Activated T-cell treated with anti-CD3 and anti-CD28 coated beads, Interleukin-2, amount 50 U/mL, for 48 hours (primary cell): ENCODE data around the gene SPESP1.
"Not testable (repeated sequence)": the region's sequence is repeated elsewhere in the genome, so short reads cannot be mapped to it uniquely, and the experiment has no call there.

Experiments used
- DNase-seq, 2 experiments: peaks; one replicate each; pipeline ENCODE4 v3.0.0-alpha.2; 2020

SPESP1 gene

GRCh38 chr15:68966996-68967395, 36.7 kb downstream of the SPESP1 start:
- DNase-seq, result no peak

DNA sequence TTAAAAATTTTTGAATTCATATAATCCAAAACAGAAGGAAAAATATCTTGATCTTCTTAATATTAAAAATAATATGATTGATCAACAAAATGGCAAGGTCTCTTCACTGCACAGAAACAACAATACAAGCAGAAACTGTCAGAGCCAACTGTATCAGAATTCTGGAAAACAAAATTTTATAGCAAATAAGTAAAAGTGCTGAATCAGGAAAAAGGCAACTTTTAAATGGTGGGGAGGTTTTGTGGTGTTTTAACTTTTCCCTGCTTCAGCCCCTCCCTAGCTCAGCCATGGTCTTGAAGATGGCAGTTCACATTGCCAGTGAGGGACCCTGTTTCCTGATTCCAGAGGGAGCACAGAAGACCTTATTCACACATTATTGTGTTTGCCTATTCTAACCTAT, 37.6 kb downstream of the SPESP1 start:
- no peak for DNase-seq

DNA sequence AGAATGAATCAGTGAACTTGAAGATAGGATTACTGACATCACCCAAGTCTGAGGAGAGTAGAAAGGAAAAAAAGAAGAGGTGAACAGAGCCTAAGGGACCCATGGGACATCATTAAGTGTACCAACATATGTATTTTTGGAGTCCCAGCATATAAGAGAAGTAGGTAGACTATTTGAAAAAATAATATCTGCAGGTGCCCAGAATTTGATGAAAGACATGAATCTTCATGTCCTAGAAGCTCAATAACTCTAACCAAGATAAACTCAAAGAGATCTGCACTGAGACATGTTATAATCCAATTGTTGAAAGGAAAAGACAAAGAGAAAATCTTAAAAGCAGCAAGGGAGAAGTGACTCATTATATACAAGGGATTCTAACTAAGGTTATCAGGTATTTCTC, 39.0 kb downstream of the SPESP1 start:
- DNase-seq, result no peak

DNA sequence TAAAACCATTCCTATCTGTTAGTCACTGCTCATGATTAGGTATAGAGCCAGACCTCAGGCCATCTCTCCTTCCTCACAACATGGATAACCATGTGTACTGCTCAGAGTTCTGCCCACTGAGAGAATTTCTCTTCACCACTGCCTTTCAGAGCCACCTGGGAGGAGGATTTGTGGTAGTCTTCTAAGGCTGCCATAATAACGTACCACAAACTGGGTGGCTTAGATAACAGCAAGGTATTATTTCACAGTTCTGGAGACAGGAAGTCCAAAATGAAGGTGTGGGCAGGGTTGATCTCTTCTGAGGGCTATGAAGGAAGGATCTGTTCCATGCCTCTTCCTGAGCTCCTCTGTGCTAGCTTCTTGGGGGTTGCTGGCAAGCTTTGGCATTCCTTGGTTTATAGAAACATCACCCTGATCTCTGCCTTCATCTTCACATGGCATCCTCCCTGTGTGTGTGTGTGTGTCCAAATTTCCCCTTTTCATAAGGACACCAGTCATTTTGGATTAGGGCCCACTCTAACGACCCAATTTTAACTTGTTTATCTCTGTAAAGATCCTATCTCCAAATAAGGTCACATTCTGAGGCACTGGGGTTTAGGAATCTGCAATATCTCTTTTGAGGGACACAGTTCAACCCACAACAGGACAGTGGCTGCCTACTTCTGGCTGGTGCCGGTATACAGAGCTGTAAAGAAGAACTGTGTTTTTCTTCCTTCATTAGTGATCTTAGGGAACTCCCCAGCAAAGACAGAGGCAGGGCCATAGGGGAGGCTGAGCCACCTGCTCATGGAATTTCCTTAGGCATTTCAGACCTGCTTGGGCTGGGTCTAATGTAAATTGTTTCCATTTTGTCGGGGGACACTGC, 42.1 kb downstream of the SPESP1 start:
- no peak for DNase-seq

GRCh38 chr15:68975651-68976160, 45.4 kb downstream of the SPESP1 start:
- DNase-seq, result not testable (repeated sequence)

DNA sequence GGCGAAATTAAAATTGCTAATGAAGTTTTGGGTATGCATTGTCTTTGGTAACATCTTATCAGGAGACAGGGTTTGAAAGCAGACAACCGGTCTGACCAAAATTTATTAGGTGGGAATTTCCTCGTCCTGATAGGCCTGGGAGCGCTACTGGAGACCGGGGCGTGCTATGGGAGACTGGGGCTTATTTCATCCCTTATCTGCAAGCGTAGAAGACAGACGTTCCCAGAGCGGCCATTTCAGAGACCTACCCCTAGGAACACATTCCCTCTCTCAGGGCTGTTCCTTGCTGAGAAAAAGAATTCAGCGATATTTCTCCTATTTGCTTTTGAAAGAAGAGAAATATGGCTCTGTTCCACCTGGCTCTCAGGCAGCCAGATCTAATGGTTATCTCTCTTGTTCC, 47.1 kb downstream of the SPESP1 start:
- not testable (repeated sequence) for DNase-seq

DNA sequence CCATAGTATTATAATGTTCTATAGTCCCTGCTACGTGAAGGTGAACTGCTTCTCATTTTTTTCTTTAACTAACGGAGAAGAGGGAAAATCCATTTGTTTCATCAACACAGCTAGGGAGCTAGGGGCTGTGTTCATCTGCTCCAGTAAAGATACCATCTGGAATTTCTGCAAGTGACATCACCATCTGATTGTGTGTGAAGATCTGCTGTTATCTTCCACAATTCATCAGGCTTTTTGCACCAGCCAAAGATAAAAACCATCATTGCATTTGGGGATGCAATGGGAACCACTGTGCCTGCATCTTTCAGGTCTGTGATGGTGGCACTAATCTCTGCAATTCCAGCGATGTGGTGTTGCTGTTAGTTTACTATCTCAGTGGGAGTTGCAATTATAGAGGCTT, 48.7 kb downstream of the SPESP1 start:
- no peak for DNase-seq

GRCh38 chr15:68979816-68980215, 49.5 kb downstream of the SPESP1 start:
- DNase-seq, result no peak

GRCh38 chr15:68980786-68981185, 50.5 kb downstream of the SPESP1 start:
- no peak for DNase-seq

GRCh38 chr15:68981941-68982340, 51.6 kb downstream of the SPESP1 start:
- DNase-seq, result no peak

DNA sequence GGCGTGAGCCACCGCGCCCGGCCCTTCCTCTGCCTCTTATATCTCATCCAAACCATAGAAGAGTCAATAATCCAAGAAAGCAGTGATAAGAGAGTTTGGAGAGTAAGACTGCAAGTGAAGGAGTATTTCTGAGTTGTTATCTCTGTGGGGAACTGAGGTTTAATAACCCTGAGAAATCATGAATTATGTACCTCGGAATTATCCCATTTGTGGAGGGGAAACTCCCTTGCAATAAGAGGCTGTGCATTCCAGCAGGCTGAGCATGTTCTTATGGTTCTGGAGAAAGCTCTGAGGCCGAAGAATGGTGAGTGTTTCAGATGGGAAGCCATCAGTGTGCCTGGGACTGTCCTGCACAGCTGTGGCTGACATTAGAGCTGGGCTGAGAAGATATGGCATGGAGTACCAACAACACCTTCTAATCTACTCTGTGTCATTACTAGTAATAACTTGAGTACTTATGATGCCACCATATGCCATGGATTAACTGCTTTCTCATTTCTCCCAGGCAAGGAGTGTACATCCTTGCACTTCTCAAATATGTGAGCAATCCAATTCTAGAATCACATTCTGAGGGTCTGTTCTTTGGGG, 52.7 kb downstream of the SPESP1 start:
- no peak for DNase-seq

- DNase-seq, result no peak
Observed at GRCh38 chr15:68983961-68984481, 53.7 kb downstream of the SPESP1 start.

GRCh38 chr15:68984586-68984985, 54.3 kb downstream of the SPESP1 start:
- no peak for DNase-seq

- DNase-seq, result no peak
Observed at GRCh38 chr15:68985361-68985891, 55.1 kb downstream of the SPESP1 start.

DNA sequence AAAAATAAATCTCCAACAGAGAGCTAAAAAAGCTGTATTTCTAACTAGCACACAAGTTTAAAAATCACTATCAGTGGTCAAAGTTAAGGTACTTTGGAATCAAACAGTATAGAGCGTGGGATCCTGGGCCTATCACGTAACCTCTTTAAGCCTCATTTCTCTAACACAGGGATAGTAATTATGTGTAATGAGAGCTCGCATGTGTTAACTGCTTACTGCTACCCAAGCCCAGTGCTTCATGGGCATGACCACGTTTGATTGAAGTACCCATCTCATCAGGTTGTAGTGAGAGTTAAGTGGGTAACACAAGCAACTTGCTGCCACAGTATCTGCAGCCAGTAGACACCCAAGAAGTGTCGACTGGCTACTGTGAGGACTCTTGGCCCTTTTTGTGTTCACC, 56.0 kb downstream of the SPESP1 start:
- DNase-seq, result no peak

DNA sequence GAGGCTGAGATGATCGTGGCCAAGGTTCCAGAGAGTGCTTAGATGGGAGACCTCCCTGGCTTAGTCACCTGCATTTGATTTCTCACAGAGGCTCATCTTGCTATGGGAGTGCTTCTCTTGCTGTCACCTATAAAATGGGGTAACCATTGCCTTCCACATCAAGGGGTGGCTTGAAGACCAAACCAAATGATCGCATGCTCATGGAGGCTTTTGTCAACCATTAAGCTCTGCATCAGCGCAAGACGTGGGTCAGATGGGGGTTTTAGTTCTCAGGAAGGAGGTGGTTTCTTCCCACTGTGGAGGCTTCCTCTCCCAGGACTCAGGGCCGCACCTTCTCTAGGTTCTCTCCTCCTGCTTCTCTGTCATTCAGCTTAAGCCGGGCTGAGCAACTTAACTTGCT, 56.8 kb downstream of the SPESP1 start:
- DNase-seq, result no peak

DNA sequence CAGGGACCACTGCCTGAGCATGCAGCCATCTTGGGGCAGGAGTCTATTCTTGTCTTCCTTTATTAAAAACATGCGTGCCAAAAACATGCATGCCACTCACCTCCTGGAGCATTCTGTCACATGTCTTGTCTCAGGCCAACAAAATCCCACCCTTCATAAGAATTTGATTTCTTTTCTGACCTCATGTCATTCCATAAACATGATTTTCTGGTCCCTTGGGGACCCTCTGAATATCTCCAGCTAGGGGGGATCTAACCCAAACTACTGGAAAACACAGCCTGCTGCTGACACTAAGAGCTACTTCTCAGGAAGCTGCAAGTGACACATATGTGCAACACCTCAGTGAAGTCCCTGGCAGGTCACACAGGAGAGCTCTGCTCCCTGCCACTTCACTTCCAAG, 57.4 kb downstream of the SPESP1 start:
- DNase-seq, result no peak

DNA sequence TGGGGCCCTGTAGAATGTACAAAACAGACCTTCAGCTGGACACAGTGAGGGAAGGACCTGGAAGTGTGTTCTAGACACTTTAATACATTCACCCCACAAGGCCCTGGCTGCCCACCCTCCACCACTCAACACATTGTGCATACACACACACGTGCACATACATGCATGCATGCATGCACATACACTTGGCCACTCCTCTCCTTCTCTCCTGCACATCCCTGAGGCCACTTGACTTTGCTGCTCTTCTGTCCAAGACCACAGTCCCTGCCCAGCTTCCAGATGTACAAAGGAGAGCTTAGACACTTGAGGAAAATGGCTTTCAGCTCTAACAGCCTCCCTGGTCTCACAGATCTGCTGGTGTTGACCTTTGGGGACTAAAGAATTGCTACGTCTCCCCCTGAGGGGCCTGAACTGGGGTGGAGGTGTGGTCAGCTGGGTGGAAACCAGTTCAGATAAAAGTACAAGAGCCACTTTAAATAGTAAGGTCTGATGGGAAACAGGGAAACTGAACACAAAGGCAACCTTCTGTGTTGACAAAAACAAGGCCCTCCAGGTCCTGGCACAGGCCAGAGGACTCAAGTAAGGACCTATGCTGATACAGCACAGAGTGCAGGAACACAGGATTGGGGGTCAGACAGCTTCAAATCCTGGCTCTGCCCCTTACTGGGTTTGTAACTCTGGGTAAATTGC, 59.4 kb downstream of the SPESP1 start:
- no peak for DNase-seq

- no peak for DNase-seq
Observed at GRCh38 chr15:68990231-68990991, 60.1 kb downstream of the SPESP1 start.

DNA sequence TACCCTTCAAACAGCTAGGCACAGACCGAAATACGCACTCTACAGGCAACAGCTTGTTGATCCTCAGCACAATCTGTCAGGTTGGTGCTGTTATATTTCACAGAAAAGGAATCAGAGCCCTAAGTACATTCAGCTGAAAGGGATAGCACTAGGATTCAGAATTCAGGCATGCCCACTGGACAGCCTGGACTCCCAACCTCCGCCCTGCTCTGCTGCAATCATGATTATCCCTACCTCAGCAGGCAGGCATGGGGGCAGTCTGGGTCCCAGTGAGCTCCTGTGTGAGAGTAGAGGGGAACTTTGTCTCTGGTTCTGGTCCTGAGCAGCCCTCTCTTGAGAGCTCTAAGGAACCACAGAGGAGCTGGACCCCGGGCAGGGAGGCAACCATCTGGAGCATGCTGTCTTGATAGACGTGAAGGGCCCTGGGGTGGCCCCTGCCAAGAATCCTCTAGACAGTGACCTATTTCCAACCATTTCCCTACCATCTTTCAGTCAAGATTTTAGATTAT, 60.7 kb downstream of the SPESP1 start:
- DNase-seq, result no peak

- DNase-seq, result no peak
Observed at GRCh38 chr15:68991723-68992122, 61.4 kb downstream of the SPESP1 start.

- no peak for DNase-seq
Observed at GRCh38 chr15:68992696-68993095, 62.4 kb downstream of the SPESP1 start.
